C4-2B (cell line): ENCODE measurements around the gene CCDC180.
"Not testable (repeated sequence)": the region's sequence is repeated elsewhere in the genome, so short reads cannot be mapped to it uniquely, and the experiment has no call there.

ENCODE experiments used
- H3K27ac ChIP-seq: fragments of 450-650 bp; 2 replicates; pipeline ENCODE4 v1.5.1; 2017
- ZFX ChIP-seq: fragments of 450-650 bp; IDR thresholded peaks from 2 replicates; pipeline ENCODE4 v1.6.1; 2017
- TF ChIP-seq, protein P1 (sequence below): fragments of 450-650 bp; conservative IDR thresholded peaks from 2 replicates; pipeline ENCODE4 v1.5.1; 2017; ENCODE audit warnings: mild to moderate bottlenecking

CCDC180 gene

DNA sequence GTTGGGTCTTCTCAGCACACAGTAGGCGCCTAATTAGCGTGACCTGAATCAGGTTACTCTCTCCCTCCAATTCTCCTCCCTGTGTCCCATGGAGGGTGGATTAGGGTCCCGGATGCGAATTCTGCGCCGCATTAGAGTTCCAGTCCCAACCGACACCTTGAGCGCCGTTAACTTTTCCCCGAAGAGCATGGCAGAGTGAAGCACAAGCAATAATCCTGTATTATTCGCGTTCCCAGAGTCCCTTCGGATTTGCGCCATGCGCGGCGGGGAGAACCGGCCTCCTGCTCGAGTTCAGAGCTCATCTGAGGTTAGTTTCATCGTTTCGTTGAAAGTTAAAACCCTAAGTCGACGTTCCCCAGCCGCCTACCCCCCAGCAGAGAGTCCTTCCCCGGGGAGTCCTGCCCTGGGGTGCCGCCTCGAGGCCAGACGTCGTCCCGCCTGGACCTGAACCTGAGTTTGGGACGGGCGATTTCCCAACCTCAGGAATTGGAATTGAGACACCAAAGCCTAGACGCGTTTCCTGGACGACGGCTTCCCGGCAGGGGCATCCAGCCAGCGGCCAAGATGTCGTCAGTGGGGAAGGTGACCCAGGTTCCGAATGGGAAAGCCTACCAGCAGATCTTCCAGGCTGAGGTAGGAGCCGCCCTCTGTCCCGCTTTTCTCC lies at the start of gene CCDC180:
Gene CCDC180, plus strand, starts transcription at position 160 of the 664 bp plus-strand sequence. Its CDS starts 405 bp downstream, at position 565.
- H3K27ac ChIP-seq: no peak within 1 kb of the TSS

DNA sequence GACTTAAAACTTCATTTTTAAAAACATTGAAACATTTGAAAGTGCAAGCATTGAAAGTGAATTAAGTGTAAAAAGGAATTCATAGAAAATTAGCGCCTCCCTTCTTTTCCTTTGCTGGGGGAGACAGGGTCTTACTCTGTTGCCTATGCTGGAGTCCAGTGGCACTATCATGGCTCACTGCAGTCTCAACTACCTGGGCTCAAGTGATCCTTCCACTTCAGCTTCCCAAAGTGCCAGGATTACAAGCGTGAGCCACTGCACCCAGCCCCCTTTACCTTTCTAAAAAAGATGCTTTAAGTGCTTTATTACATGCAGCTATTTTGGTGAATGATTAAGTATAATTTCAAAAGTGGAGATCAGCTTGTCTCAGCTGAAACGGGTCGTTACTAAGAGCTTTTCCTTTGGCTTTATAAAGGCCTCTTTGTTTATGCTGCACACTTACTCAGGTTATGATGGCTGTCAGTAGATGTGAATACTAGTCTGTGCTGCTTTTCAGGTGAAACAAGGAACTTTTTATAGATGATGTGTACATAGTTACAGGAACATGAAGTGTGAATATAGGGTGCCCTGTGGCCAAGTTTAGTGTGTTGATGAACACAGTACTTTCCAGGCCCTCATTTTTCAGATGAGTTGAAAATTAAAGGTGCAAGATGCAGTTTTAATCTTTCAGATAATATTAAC lies 47.5 kb upstream of the CCDC180 start:
- H3K27ac ChIP-seq: not testable (repeated sequence)

More for the DNA sequence above, at the start of gene CCDC180:
- TF ChIP-seq, protein P1, sequence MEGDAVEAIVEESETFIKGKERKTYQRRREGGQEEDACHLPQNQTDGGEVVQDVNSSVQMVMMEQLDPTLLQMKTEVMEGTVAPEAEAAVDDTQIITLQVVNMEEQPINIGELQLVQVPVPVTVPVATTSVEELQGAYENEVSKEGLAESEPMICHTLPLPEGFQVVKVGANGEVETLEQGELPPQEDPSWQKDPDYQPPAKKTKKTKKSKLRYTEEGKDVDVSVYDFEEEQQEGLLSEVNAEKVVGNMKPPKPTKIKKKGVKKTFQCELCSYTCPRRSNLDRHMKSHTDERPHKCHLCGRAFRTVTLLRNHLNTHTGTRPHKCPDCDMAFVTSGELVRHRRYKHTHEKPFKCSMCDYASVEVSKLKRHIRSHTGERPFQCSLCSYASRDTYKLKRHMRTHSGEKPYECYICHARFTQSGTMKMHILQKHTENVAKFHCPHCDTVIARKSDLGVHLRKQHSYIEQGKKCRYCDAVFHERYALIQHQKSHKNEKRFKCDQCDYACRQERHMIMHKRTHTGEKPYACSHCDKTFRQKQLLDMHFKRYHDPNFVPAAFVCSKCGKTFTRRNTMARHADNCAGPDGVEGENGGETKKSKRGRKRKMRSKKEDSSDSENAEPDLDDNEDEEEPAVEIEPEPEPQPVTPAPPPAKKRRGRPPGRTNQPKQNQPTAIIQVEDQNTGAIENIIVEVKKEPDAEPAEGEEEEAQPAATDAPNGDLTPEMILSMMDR: no peak
- TF ChIP-seq ZFX: no peak

DNA sequence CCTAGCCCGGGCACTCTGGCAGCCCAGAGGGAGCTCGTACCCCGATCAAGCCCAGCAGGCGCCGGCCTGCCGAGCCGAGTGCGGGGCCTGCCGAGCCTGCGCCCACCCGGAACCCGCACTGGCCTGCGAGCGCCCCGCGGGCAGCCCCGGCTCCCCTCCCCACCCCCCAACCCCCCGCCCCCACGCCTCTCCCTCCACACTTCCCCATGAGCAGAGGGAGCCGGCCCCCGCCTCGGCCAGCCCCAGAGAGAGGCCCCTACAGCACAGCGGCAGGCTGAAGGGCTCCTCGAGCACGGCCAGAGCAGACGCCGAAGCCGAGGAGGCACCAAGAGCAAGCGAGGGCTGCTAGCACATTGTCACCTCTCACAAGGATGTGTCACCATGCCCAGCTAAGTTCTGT lies 36.2 kb upstream of the CCDC180 start:
- TF ChIP-seq, protein P1: no peak
- TF ChIP-seq ZFX: no peak
- H3K27ac ChIP-seq: no peak overlapping the region

DNA sequence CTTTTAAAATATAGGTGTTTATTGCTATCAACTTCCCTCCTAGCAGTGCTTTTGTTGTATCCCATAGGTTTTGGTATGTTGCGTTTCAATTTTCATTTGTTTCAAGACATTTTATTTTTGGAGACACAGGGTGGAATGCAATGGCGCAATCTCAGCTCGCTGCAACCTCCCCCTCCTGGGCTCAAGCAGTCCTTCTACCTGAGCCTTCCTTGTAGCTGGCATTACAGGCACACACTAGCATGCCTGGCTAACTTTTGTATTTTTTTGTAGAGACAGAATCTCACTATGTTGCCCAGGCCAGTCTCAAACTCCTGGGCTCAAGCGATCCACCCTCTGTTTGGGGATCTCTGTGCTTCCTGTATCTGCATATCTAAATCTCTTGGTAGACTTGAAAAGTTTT lies 35.4 kb upstream of the CCDC180 start:
- H3K27ac ChIP-seq: no peak overlapping the region
- TF ChIP-seq, protein P1: no peak
- TF ChIP-seq ZFX: no peak

DNA sequence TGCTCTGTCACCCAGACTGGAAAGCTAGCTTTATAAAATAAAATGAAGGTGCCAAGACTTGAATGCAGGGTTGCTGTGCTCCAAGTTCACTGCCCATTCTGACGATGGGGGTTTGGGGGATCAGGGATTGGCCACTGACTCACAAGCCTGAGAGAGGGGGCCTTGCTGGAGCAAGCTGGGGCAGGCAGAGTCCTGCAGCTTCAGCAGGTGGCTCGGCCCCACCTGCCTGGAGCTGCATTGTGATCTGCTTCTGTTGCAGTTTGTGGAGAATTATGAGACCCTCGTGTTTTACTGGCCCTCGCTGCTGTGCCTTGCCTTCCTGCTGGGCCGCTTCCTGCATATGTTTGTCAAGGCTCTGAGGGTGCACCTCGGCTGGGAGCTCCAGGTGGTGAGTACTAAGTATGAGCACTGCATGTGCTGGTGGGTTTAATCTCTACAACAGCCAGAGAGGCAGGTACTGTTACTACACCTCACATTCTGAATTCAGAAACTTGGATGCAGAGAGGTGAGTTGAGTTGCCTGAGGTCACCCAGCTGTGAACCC lies 31.1 kb upstream of the CCDC180 start:
- TF ChIP-seq ZFX: no peak
- TF ChIP-seq, protein P1: no peak
- no peak overlapping the region for H3K27ac ChIP-seq

DNA sequence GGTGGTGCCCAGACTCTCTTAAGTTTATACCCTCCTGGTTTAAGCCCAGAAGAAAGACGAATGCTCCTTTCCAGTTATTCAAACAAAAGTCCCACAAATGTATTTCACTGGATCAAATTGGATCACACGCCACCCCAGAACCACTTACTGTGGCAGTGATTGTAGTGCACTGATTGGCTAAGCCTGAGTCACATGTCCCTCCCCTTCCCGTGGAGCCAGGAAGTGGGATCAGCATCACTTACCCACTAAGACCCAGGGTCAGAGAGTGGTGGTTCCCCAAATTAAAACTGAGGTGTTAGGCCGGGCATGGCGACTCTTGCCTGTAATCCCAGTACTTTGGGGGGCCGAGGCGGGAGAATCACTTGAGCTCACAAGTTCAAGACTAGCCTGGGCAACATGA lies 29.5 kb upstream of the CCDC180 start:
- H3K27ac ChIP-seq: no peak overlapping the region
- TF ChIP-seq ZFX: no peak
- TF ChIP-seq, protein P1: no peak

DNA sequence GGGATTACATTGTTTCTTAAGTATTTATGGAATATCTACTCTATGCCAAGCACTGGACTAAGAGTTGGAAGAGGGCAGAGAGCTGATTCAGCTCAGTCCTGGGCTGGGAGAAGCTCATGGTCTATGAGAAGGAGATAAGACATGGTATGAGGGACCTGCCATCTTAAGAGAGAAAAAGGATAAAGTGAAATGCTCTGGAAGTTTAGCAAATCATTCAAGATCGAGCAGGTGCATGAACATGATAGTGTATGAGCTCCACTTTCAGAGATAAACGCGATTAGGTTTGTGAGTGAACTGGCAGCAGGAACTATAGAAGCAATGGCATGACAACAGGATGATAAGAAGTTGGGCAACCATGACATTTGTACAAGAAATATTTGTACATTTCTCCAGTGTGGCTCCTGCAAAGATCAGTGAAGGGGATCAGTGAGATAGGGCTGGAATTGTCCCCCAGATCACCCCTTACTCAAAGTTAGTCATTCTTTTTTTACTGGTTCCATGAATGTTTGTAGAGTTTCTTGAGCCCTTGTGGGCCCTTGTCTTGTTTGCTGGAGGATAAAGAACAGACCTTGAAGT lies 26.6 kb upstream of the CCDC180 start:
- TF ChIP-seq ZFX: no peak
- TF ChIP-seq, protein P1: no peak
- H3K27ac ChIP-seq: no peak overlapping the region
